HEK293 (cell line): ENCODE measurements around the gene TRAPPC10.

Experiments
- CTCF ChIP-seq: fragments of 450-650 bp; formaldehyde crosslinking; IDR thresholded peaks from 2 replicates; pipeline ENCODE4 v1.5.1; 2016; ENCODE audit warnings: missing biosample characterization, missing genetic modification characterization
- RBAK ChIP-seq: fragments of 450-650 bp; formaldehyde crosslinking; IDR thresholded peaks from 2 replicates; pipeline ENCODE4 v1.5.1; 2016; ENCODE audit warnings: missing biosample characterization, missing genetic modification characterization
- SCRT1 ChIP-seq: fragments of 450-650 bp; formaldehyde crosslinking; IDR thresholded peaks from 2 replicates; pipeline ENCODE4 v1.5.1; 2016; ENCODE audit warnings: missing biosample characterization, missing genetic modification characterization, borderline replicate concordance
- ZBTB11 ChIP-seq: fragments of 450-650 bp; formaldehyde crosslinking; conservative IDR thresholded peaks from 2 replicates; pipeline ENCODE4 v1.5.1; 2016; ENCODE audit warnings: low read depth, missing biosample characterization, missing genetic modification characterization
- ZBTB48 ChIP-seq: fragments of 450-650 bp; formaldehyde crosslinking; IDR thresholded peaks from 2 replicates; pipeline ENCODE4 v1.5.1; 2016; ENCODE audit warnings: missing biosample characterization, missing genetic modification characterization
- ZNF138 ChIP-seq: fragments of 450-650 bp; formaldehyde crosslinking; IDR thresholded peaks from 2 replicates; pipeline ENCODE4 v1.5.1; 2016; ENCODE audit warnings: missing biosample characterization, missing genetic modification characterization, borderline replicate concordance
- ZNF175 ChIP-seq: fragments of 450-650 bp; formaldehyde crosslinking; IDR thresholded peaks from 2 replicates; pipeline ENCODE4 v1.5.1; 2016; ENCODE audit warnings: missing biosample characterization, missing genetic modification characterization
- ZNF274 ChIP-seq, 2 experiments: fragments of 200-500 bp in 1 of 2; fragments of 450-650 bp in 1 of 2; sonication (Bioruptor generic) in 1 of 2; formaldehyde crosslinking in 1 of 2; IDR thresholded peaks; 2 replicates each; pipeline versions ENCODE4 v1.5.1 to v1.6.1; 2014 to 2016; ENCODE audit warnings: borderline replicate concordance in 1 of 2, inconsistent platforms in 1 of 2, low read length in 1 of 2, missing biosample characterization in 1 of 2, missing genetic modification characterization in 1 of 2
- ZSCAN18 ChIP-seq: fragments of 450-650 bp; formaldehyde crosslinking; IDR thresholded peaks from 2 replicates; pipeline ENCODE4 v1.5.1; 2016; ENCODE audit warnings: missing biosample characterization, missing genetic modification characterization
- TF ChIP-seq, protein P1 (sequence below): fragments of 450-650 bp; formaldehyde crosslinking; IDR thresholded peaks from 2 replicates; pipeline ENCODE4 v1.5.1; 2016; ENCODE audit warnings: missing biosample characterization, missing genetic modification characterization
- TF ChIP-seq, protein P2 (sequence below): fragments of 450-650 bp; formaldehyde crosslinking; IDR thresholded peaks from 2 replicates; pipeline ENCODE4 v1.5.1; 2016; ENCODE audit warnings: missing biosample characterization, missing genetic modification characterization, borderline replicate concordance

DNA sequence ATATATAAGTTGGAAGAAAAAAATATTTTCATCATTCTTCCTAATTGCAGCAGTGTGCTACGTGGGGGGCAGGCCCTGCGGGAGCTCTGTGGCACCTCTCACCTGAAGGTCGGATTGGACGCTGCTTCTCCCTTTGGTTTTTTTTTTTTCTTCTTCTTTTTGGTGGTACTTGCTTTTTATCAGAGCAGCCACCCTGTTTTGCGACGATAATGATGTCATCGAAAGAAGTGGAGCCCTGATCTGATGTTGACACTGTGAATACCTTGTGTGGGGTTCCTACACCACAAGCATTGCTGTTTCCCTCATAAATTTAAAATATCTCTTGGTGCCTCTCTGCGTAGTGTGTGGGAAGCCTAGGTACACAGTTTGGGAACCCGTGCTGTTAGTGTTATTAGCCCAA, 5.5 kb downstream of the TRAPPC10 start:
- no peak for TF ChIP-seq SCRT1 (tag by site-specific recombination)
- no peak for TF ChIP-seq ZNF175 (tag by site-specific recombination)
- TF ChIP-seq CTCF (tag by site-specific recombination), result no peak
- no peak for TF ChIP-seq ZNF274 (IDR thresholded peaks at IDR 0.05; ENCODE audit: low read length)
- no peak for TF ChIP-seq ZNF274 (tag by site-specific recombination; IDR thresholded peaks at IDR 0.05; ENCODE audit: borderline replicate concordance)
- TF ChIP-seq, protein P1, sequence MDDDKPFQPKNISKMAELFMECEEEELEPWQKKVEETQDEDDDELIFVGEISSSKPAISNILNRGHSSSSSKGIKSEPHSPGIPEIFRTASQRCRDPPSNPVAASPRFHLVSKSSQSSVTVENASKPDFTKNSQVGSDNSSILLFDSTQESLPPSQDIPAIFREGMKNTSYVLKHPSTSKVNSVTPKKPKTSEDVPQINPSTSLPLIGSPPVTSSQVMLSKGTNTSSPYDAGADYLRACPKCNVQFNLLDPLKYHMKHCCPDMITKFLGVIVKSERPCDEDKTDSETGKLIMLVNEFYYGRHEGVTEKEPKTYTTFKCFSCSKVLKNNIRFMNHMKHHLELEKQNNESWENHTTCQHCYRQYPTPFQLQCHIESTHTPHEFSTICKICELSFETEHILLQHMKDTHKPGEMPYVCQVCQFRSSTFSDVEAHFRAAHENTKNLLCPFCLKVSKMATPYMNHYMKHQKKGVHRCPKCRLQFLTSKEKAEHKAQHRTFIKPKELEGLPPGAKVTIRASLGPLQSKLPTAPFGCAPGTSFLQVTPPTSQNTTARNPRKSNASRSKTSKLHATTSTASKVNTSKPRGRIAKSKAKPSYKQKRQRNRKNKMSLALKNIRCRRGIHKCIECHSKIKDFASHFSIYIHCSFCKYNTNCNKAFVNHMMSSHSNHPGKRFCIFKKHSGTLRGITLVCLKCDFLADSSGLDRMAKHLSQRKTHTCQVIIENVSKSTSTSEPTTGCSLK (tag by site-specific recombination), result no peak
- TF ChIP-seq, protein P2, sequence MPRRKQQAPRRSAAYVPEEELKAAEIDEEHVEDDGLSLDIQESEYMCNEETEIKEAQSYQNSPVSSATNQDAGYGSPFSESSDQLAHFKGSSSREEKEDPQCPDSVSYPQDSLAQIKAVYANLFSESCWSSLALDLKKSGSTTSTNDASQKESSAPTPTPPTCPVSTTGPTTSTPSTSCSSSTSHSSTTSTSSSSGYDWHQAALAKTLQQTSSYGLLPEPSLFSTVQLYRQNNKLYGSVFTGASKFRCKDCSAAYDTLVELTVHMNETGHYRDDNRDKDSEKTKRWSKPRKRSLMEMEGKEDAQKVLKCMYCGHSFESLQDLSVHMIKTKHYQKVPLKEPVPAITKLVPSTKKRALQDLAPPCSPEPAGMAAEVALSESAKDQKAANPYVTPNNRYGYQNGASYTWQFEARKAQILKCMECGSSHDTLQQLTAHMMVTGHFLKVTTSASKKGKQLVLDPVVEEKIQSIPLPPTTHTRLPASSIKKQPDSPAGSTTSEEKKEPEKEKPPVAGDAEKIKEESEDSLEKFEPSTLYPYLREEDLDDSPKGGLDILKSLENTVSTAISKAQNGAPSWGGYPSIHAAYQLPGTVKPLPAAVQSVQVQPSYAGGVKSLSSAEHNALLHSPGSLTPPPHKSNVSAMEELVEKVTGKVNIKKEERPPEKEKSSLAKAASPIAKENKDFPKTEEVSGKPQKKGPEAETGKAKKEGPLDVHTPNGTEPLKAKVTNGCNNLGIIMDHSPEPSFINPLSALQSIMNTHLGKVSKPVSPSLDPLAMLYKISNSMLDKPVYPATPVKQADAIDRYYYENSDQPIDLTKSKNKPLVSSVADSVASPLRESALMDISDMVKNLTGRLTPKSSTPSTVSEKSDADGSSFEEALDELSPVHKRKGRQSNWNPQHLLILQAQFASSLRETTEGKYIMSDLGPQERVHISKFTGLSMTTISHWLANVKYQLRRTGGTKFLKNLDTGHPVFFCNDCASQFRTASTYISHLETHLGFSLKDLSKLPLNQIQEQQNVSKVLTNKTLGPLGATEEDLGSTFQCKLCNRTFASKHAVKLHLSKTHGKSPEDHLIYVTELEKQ, result no peak
- no peak for TF ChIP-seq RBAK (tag by site-specific recombination)
- no peak for TF ChIP-seq ZBTB48 (tag by site-specific recombination)
- no peak for TF ChIP-seq ZSCAN18
- TF ChIP-seq ZBTB11, result no peak
- no peak for TF ChIP-seq ZNF138 (tag by site-specific recombination)
